ENCODE results near the gene CHKB. TPM values are rescaled to one million over a fixed set of nuclear protein-coding genes. Genes with fewer than 3 reads are reported as not detected.

The CHKB gene
- total and polyA plus RNA-seq, 10 of the 15 experiments (the other 5 are each of a cell fraction or from before 2014, with no cell fraction given) = 10.0 to 93.9 (median 57.0) TPM

GRCh38 chr22:50562523-50563412, 19.9 kb downstream of the CHKB start, which contains the start of gene SYCE3 (continued):
- TF ChIP-seq NFXL1 (IDR thresholded peaks at IDR 0.05; ENCODE audit: borderline replicate concordance) (no peak), ZNF592 (IDR thresholded peaks at IDR 0.05) (no peak), GABPA (IDR thresholded peaks at IDR 0.05; ENCODE audit: low read depth) (0 out of 2 replicates have a peak, but pooled peaks have one; percentile 31), PBX3 (IDR thresholded peaks at IDR 0.05; ENCODE audit: insufficient replicate concordance, low read depth, low read length) (peak; percentile 41), CBX3 (IDR thresholded peaks at IDR 0.05; ENCODE audit: borderline replicate concordance, low read depth) (no peak), TBL1XR1 (IDR thresholded peaks at IDR 0.05; ENCODE audit: low read depth, low read length) (0 out of 2 replicates have a peak, but pooled peaks have one; percentile 6), CBX5 (IDR thresholded peaks at IDR 0.05; ENCODE audit: low read depth) (no peak), IRF4 (IDR thresholded peaks at IDR 0.05; ENCODE audit: low read depth, low read length) (no peak), IRF3 (IDR thresholded peaks at IDR 0.05) (no peak), CHD2 (IDR thresholded peaks at IDR 0.05; ENCODE audit: borderline replicate concordance, low read depth, low read length) (peak; percentile 59; the same call in 1 of the 2 replicates), BCL11A (IDR thresholded peaks at IDR 0.05; ENCODE audit: low read depth, low read length) (no peak), POLR2AphosphoS5 (IDR thresholded peaks at IDR 0.05; ENCODE audit: low read length) (peak; percentile 54; the same call in 1 of the 2 replicates), HCFC1 (IDR thresholded peaks at IDR 0.05; ENCODE audit: low read length) (peak; percentile 33), USF1 (IDR thresholded peaks at IDR 0.05; ENCODE audit: borderline replicate concordance, extremely low read length, insufficient read depth, low read depth, low read length) (no peak), ELK1 (IDR thresholded peaks at IDR 0.05; ENCODE audit: low read depth, low read length) (peak; percentile 84), BHLHE40 (IDR thresholded peaks at IDR 0.05; ENCODE audit: borderline replicate concordance in 1 of 2, low read depth in 2 of 2, low read length in 1 of 2) (peak; percentile 60 to 61), ZNF217 (IDR thresholded peaks at IDR 0.05) (no peak), NKRF (conservative IDR thresholded peaks at IDR 0.05) (no peak)

Data from GM12878 (cell line).